ENCODE data around the gene ZDHHC11.
"Not testable (repeated sequence)": the region's sequence is repeated elsewhere in the genome, so short reads cannot be mapped to it uniquely, and the experiment has no call there.

ZDHHC11 gene

GRCh38 chr5:842402-843221 lies 8.2 kb downstream of the ZDHHC11 start:
- DNase-seq, result not testable (repeated sequence)

DNA sequence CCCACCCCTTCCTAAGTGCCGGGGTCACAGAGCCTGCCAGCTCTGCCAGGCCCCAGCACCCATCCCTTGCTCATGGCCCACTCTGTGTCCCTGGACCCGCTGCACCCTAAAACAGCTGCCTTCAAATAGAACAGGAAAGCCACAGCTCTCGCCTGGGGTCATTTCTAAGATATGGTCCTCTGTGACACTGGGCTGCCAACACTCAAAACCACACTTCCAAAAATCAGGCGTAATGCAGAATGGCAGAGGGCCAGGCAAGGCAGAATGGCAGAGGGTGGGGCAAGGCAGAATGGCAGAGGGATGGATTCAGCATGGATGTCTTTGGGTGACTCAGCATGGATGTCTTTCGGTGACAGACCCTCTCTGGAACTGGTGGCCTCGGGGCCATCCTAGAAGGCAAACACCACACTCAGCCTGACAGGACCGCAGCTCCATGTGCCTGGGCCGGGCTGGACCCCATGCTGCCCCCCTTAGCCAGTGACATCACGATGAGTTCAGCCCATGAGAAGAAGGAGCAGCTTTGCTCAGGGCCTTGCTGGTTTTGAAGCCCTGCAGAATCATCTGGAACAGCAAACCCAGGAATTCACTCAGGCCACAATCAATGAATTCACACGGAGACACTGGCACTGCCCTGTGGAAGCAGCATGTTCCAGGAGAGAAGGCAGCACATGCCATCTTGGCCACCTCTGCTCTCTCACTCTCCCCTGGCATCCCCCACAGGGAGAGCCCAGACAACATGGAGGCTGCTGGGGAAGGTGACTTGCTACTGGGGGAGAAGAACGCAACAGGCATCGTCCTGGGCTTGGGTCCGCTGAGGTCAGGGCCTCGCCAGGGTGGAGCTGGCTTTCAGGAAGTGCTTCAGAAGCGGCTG lies 9.0 kb downstream of the ZDHHC11 start:
- not testable (repeated sequence) for DNase-seq

DNA sequence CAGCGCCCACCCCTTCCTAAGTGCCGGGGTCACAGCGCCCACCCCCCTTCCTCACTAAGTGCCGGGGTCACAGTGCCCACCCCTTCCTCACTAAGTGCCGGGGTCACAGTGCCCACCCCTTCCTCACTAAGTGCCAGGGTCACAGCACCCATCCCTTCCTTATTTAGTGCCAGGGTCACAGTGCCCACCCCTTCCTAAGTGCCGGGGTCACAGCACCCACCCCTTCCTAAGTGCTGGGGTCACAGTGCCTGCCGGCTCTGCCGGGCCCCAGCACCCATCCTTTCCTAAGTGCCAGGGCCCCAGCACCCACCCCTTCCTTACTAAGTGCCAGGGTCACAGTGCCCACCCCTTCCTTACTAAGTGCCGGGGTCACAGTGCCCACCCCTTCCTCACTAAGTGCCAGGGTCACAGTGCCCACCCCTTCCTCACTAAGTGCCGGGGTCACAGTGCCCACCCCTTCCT lies 9.8 kb downstream of the ZDHHC11 start:
- not testable (repeated sequence) for DNase-seq

- DNase-seq, result not testable (repeated sequence)
Observed at GRCh38 chr5:840118-840973, 10.4 kb downstream of the ZDHHC11 start.

GRCh38 chr5:838431-838851 lies 12.3 kb downstream of the ZDHHC11 start:
- DNase-seq, result not testable (repeated sequence)

GRCh38 chr5:837621-838121 lies 13.1 kb downstream of the ZDHHC11 start:
- not testable (repeated sequence) for DNase-seq

GRCh38 chr5:835933-836612 lies 14.7 kb downstream of the ZDHHC11 start:
- DNase-seq, result not testable (repeated sequence)

DNA sequence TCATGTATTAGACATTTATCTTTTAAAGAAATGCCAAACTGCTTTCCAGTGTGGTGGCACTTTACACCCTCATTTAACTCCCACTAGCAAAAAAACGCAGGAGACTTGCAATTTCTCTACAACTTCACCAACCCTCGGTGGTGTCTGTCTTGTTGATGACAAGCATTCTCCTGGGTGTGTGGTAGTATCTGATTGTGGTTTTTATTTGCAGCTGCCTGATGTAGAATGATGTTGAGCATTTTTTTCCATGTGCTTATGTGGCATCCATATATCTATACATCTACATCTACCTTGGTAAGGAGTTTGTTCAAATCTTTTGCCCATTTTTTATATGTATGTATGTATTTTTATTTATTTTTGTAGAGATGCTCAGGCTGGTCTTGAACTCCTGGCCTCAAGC lies 16.8 kb downstream of the ZDHHC11 start:
- DNase-seq, result not testable (repeated sequence)

- DNase-seq, result not testable (repeated sequence)
Observed at GRCh38 chr5:828194-828593, 22.6 kb downstream of the ZDHHC11 start.

DNA sequence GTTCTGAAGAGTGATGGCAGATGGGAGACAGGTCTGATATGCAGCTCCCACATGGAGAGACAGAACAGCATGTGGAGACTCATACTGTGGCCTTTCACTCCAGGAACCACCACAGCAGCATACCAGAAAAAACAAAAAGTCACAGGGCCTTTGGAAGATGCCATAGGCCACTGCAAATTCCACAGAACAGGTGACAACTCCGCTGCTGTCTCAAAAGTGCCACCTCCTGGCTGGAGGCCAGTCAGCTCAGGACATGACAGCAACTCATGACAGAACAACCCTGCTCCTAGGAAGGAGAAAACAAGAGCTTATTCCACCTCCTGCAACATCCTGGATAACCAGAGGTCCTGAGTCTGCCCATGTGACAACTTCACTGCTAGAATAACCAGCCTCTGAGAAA lies 25.2 kb downstream of the ZDHHC11 start:
- not testable (repeated sequence) for DNase-seq

GRCh38 chr5:821504-821903 lies 29.3 kb downstream of the ZDHHC11 start:
- DNase-seq, result no peak

DNA sequence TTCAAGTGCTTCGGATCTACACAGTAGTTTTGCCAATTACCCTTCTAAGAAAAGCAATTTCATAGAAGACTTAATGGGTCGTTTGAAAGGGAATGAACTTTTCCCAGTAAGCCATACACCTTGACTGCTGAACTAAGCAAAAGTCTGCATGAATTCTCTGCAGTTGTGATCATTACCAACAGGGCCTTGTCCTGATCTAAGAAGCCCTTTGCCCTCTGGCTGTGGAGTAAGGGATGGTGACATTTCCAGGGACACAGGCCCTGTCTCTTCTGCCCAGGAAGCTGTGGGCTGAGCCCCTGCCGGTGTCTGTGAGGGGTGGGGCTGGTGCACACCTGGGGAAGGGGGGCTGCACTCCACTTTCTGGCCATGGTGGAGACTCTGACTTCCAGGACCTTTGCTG lies 30.5 kb downstream of the ZDHHC11 start:
- no peak for DNase-seq

GRCh38 chr5:819078-819477 lies 31.7 kb downstream of the ZDHHC11 start:
- DNase-seq, result no peak

DNA sequence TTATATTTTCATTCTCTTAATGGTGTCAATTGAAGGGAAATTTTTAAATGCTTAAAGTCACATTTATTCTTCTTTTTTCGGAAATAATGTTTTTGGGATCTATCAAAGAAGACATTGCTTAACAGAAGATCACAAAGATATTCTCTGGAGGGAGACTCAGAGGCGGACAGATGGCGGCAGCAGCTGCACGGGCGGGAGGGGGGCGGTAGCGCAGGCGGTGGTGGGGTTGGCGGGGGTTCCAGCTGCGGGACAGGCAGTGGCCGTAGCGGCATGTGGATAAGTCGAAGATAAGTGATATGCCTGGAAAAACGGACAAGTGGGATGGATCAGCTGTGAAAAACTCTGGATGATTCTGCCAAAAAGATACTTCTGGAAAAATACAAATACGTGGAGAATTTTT lies 34.6 kb downstream of the ZDHHC11 start:
- DNase-seq, result no peak

DNA sequence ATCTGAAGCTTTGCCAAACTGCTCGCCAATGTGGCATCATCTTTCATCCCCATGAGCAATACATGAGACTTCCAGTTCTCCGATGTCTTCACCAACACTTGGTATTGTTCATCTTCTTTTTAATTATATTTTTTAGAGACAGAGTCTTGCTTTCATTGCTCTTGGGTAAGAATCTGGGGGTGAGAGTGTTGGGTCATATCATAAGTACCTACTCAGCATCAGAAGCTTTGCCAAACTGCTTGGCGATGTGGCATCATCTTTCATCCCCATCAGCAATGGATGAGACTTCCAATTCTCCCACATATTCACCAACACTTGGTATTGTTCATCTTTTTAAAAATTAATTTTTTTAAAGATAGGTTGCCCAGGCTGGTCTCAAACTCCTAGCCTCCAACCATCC lies 35.3 kb downstream of the ZDHHC11 start:
- DNase-seq, result no peak

DNA sequence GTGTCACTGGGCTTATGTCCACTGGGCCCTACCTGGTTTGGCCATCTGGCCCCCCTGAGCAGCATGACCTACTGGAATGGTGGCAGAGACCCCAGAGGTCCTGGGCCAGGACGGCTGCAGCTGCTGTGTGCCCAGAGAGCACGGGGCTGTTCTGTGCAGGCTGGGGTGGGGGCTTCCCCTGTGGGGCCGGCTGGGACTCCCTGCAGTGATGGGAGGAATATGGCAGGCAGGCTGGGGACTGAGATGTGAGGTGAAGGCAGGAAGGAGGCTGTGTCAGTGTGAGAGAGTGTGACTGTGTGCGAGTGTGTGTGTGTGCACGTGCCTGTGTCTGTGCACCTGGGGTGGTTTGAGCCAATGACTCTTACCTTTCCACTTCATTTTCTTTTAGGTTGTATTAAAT lies 37.2 kb downstream of the ZDHHC11 start:
- DNase-seq, result not testable (repeated sequence)

DNA sequence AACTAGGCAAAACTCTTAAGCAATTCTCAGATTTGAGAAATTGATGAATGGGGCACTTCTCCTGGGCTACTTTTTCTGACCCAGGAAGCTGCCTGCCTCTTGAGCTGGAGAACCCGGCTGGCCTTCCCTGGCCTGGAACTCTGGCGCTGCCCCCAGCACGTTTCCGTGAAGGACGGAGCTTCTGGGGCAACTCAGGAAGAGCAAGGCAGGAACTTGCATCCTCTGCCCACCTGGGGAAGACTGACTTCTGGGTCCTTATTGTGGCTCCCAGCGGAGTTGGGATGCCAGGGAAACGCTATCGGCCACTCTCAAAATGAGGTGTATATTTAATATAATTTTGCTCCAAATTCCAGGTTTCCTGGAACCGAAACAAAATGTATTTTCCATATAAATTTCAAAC lies 39.4 kb downstream of the ZDHHC11 start:
- DNase-seq, result not testable (repeated sequence)

DNA sequence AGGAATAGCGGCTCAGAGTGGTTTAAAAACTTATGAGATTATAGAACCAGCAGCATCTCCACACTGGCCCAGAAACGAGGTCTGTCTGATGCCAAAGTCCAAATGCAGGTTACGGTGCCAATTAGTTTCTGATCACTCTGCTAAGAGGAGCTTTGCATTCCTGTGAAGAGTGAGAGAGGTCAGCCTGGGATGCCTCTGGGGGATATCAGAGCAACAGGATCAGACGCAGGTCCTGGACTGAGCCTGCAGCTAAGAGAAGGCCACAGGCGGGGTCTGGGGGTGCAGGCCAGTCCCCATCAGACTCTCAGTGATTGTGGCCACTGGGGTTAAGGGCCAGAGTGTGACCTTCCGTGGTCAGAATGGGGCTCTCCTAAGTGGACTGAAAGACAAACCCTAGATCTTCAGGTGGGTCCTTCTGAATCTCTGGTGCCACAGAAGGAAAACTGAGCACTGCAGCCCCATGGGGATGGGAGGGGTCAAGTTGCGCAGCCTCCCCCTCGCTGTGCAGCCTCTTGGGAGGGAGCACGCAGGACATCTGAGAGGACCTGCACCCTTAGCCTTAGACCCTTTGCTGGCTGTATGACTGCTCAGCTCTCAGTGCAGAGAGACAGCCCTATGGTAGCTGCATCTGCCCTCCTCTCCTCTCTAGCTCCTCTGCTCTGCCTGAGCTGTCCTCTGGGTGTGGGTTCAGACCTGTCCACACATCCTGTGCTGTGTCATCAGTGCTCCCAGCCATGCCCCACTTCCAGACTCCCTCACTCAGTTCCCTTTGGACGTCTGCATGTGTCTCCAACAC lies 42.9 kb downstream of the ZDHHC11 start:
- not testable (repeated sequence) for DNase-seq

DNA sequence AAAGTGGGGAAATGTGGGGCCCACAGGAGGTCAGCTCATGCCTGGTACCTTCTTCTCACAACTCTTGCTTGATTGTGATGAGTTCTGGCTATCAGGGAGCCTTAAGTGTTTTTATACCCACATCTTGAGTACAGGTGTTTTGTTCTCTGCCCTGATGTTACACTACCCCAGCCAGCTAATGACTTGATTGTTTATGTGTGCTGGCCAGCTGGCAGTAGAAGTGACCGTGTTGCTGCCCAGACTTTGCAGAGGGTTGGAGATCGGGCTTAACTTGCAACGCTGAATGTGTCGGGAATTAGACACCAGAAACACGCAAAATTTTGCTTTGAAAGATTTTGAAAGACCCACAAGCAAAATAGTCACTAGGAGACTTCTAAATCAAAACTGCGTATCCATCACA lies 49.3 kb downstream of the ZDHHC11 start:
- DNase-seq, result no peak

- not testable (repeated sequence) for DNase-seq
Observed at GRCh38 chr5:801055-801454, 49.7 kb downstream of the ZDHHC11 start.
